Right renal pelvis (tissue), 4 donors: ENCODE data around the gene CLSTN2. TPM values are rescaled to one million over a fixed set of nuclear protein-coding genes. Genes with fewer than 3 reads are reported as not detected.
"Not testable (repeated sequence)": the region's sequence is repeated elsewhere in the genome, so short reads cannot be mapped to it uniquely, and the experiment has no call there.

Source experiments
- DNase-seq, 4 donors: peaks; one replicate each; pipeline ENCODE4 v3.0.0-alpha.2; 2013; ENCODE audit warnings: low read depth in 4 of 4, low spot score in 3 of 4, missing footprints in 1 of 4
- polyA plus RNA-seq, 4 donors: library from polyadenylated mRNA; unstranded; fragments of 120-200 nt; gene quantifications; one replicate each; pipeline ENCODE4 v1.2.1, GENCODE V29; 2013; ENCODE audit not compliant: insufficient read length in 4 of 4

The CLSTN2 gene
- polyA plus RNA-seq, 4 donors = 1.5 to 2.0 (median 1.9) TPM

- DNase-seq = no peak
Measured at GRCh38 chr3:140394488-140395133, 459.6 kb downstream of the CLSTN2 start.

- no peak for DNase-seq
Measured at GRCh38 chr3:140395134-140396075, 460.4 kb downstream of the CLSTN2 start.

- DNase-seq = no peak
Measured at GRCh38 chr3:140396110-140396509, 461.1 kb downstream of the CLSTN2 start.

- no peak for DNase-seq
Measured at GRCh38 chr3:140397847-140398246, 462.9 kb downstream of the CLSTN2 start.

- DNase-seq = no peak
Measured at GRCh38 chr3:140398387-140398786, 463.4 kb downstream of the CLSTN2 start.

- no peak for DNase-seq
Measured at GRCh38 chr3:140399871-140400270, 464.9 kb downstream of the CLSTN2 start.

GRCh38 chr3:140403079-140403478 lies 468.1 kb downstream of the CLSTN2 start:
- no peak for DNase-seq

GRCh38 chr3:140403608-140404007 lies 468.6 kb downstream of the CLSTN2 start:
- no peak for DNase-seq

GRCh38 chr3:140406655-140407054 lies 471.7 kb downstream of the CLSTN2 start:
- no peak for DNase-seq

- DNase-seq = no peak
Measured at GRCh38 chr3:140408252-140408651, 473.3 kb downstream of the CLSTN2 start.

- no peak for DNase-seq
Measured at GRCh38 chr3:140416666-140417065, 481.7 kb downstream of the CLSTN2 start.

GRCh38 chr3:140420621-140421357 lies 485.8 kb downstream of the CLSTN2 start:
- peak; percentile 8 to 30 (median 22) for DNase-seq

GRCh38 chr3:140421884-140422283 lies 486.9 kb downstream of the CLSTN2 start:
- no peak for DNase-seq

- no peak for DNase-seq
Measured at GRCh38 chr3:140423146-140423545, 488.2 kb downstream of the CLSTN2 start.

GRCh38 chr3:140423574-140423973 lies 488.6 kb downstream of the CLSTN2 start:
- DNase-seq = not testable (repeated sequence)

- DNase-seq = no peak
Measured at GRCh38 chr3:140424211-140424610, 489.2 kb downstream of the CLSTN2 start.

GRCh38 chr3:140424726-140425125 lies 489.7 kb downstream of the CLSTN2 start:
- no peak for DNase-seq

- no peak for DNase-seq
Measured at GRCh38 chr3:140427786-140428185, 492.8 kb downstream of the CLSTN2 start.

- DNase-seq = no peak
Measured at GRCh38 chr3:140428380-140428779, 493.4 kb downstream of the CLSTN2 start.

GRCh38 chr3:140429791-140430190 lies 494.8 kb downstream of the CLSTN2 start:
- no peak for DNase-seq

- DNase-seq = no peak
Measured at GRCh38 chr3:140430494-140430893, 495.5 kb downstream of the CLSTN2 start.
